Osteoblast (primary cell): Measurements from ENCODE around the gene CCDC28B. TPM values are rescaled to one million over a fixed set of nuclear protein-coding genes. Genes with fewer than 3 reads are reported as not detected.

Source experiments
- DNase-seq: peaks from one replicate; pipeline ENCODE4 v3.0.0; 2011; ENCODE audit warnings: low spot score, mixed read lengths; ENCODE audit not compliant: insufficient read length; ENCODE audit errors: missing footprints
- H2AFZ ChIP-seq: 2 replicates; pipeline ENCODE4 v1.6.0; 2011; ENCODE audit warnings: mild to moderate bottlenecking, low read length
- H3K27ac ChIP-seq: 2 replicates; pipeline ENCODE4 v1.5.1; 2011; ENCODE audit warnings: mild to moderate bottlenecking, low read depth, low read length, moderate library complexity
- H3K27me3 ChIP-seq: 2 replicates; pipeline ENCODE4 v1.6.0; 2012; ENCODE audit warnings: mild to moderate bottlenecking, control low read depth, inconsistent platforms, low read length, moderate library complexity; ENCODE audit not compliant: insufficient read depth
- H3K36me3 ChIP-seq: 2 replicates; pipeline ENCODE4 v1.5.1; 2011; ENCODE audit warnings: mild to moderate bottlenecking, low read length, control low read depth, moderate library complexity; ENCODE audit not compliant: insufficient read depth
- H3K4me1 ChIP-seq: 2 replicates; pipeline ENCODE4 v1.5.1; 2011; ENCODE audit warnings: mild to moderate bottlenecking, low read length, control low read depth, moderate library complexity; ENCODE audit not compliant: insufficient read depth
- H3K4me2 ChIP-seq: 2 replicates; pipeline ENCODE4 v1.6.0; 2011; ENCODE audit warnings: mild to moderate bottlenecking, low read length; ENCODE audit not compliant: insufficient read depth
- H3K4me3 ChIP-seq: fragments of 200-600 bp; sonication (generic); 3 replicates; pipeline ENCODE4 v1.5.1; 2012; ENCODE audit warnings: mild to moderate bottlenecking, low read length, inconsistent platforms; ENCODE audit not compliant: insufficient read depth
- H3K79me2 ChIP-seq: 2 replicates; pipeline ENCODE4 v1.6.0; 2012; ENCODE audit warnings: mild to moderate bottlenecking, low read length, control low read depth, inconsistent platforms; ENCODE audit not compliant: insufficient read depth
- H3K9me3 ChIP-seq: 2 replicates; pipeline ENCODE4 v1.5.1; 2011; ENCODE audit warnings: low read depth, low read length, control low read depth
- H4K20me1 ChIP-seq: 2 replicates; pipeline ENCODE4 v1.6.0; 2012; ENCODE audit warnings: mild to moderate bottlenecking, low read length, control low read depth; ENCODE audit not compliant: insufficient read depth
- CTCF ChIP-seq: IDR thresholded peaks from 2 replicates; pipeline ENCODE4 v1.5.1; 2011; ENCODE audit warnings: mild to moderate bottlenecking, low read depth, low read length, moderate library complexity; ENCODE audit errors: extremely low read depth
- total RNA-seq: library from RNA; depleted of rRNA; stranded (reverse); fragments of >200 nt; gene quantifications from 2 replicates; pipeline ENCODE4 v1.2.3, GENCODE V29; 2012

CCDC28B gene
- total RNA-seq, 1 donor: 8.0 TPM

- Histone ChIP-seq H3K4me2 (no peak overlapping the region), H3K27me3 (no peaks in the 10 kb centered on the region), H4K20me1 (no peaks in the 10 kb centered on the region), H3K36me3 (peaks cover 3% of the 10 kb centered on the region), H3K79me2 (peaks cover 8% of the 10 kb centered on the region), H3K4me1 (peaks cover 12% of the 10 kb centered on the region), H3K9me3 (no peaks in the 10 kb centered on the region), H2AFZ (no peak overlapping the region), H3K4me3 (no peak overlapping the region), H3K27ac (no peak overlapping the region)
- no peak for TF ChIP-seq CTCF
- DNase-seq: no peak
These were observed 8.1 kb downstream of the CCDC28B start for GRCh38 chr1:32208469-32208868.

GRCh38 chr1:32208891-32209328 is 8.5 kb downstream of the CCDC28B start, which contains the start of gene DCDC2B:
DCDC2B (plus strand) TSS chr1:32209089; CDS start chr1:32209094, 5 bp downstream.
- Histone ChIP-seq H3K4me3 (no peak within 1 kb of the TSS), H3K27me3 (no peaks in the 10 kb centered on the region), H3K4me2 (no peak within 1 kb of the TSS), H3K36me3 (peaks cover under 1% of the 10 kb centered on the region), H3K9me3 (no peaks in the 10 kb centered on the region), H3K79me2 (peaks cover 8% of the 10 kb centered on the region), H3K4me1 (peaks cover 12% of the 10 kb centered on the region), H3K27ac (no peak within 1 kb of the TSS), H4K20me1 (no peaks in the 10 kb centered on the region), H2AFZ (no peak within 1 kb of the TSS)
- TF ChIP-seq CTCF: no peak
- peak; percentile 50 for DNase-seq

- Histone ChIP-seq H3K27me3 (no peaks in the 10 kb centered on the region), H3K27ac (no peak overlapping the region), H3K36me3 (peaks cover 45% of the 10 kb centered on the region), H3K4me3 (no peak overlapping the region), H3K4me1 (peaks cover 6% of the 10 kb centered on the region), H2AFZ (no peak overlapping the region), H3K4me2 (no peak overlapping the region), H3K9me3 (no peaks in the 10 kb centered on the region), H3K79me2 (peaks cover 13% of the 10 kb centered on the region), H4K20me1 (peaks cover 2% of the 10 kb centered on the region)
- peak; percentile 92 for DNase-seq
- peak; percentile 87 for TF ChIP-seq CTCF
These were observed 15.5 kb downstream of the CCDC28B start for GRCh38 chr1:32215629-32216480.

GRCh38 chr1:32216566-32216965 is 16.2 kb downstream of the CCDC28B start:
- peaks cover 45% of the 10 kb centered on the region for H3K36me3 ChIP-seq
- peaks cover 13% of the 10 kb centered on the region for H3K4me1 ChIP-seq
- no peaks in the 10 kb centered on the region for H3K27me3 ChIP-seq
- H4K20me1 ChIP-seq: peaks cover 2% of the 10 kb centered on the region
- no peak overlapping the region for H3K4me3 ChIP-seq
- no peak overlapping the region for H3K27ac ChIP-seq
- no peak overlapping the region for H3K4me2 ChIP-seq
- no peak overlapping the region for H2AFZ ChIP-seq
- DNase-seq: no peak
- H3K79me2 ChIP-seq: peaks cover 20% of the 10 kb centered on the region
- no peak for TF ChIP-seq CTCF
- no peaks in the 10 kb centered on the region for H3K9me3 ChIP-seq
